ENCODE data around the gene NTNG1.
"Not testable (repeated sequence)": the region's sequence is repeated elsewhere in the genome, so short reads cannot be mapped to it uniquely, and the experiment has no call there.

Gene NTNG1

DNA sequence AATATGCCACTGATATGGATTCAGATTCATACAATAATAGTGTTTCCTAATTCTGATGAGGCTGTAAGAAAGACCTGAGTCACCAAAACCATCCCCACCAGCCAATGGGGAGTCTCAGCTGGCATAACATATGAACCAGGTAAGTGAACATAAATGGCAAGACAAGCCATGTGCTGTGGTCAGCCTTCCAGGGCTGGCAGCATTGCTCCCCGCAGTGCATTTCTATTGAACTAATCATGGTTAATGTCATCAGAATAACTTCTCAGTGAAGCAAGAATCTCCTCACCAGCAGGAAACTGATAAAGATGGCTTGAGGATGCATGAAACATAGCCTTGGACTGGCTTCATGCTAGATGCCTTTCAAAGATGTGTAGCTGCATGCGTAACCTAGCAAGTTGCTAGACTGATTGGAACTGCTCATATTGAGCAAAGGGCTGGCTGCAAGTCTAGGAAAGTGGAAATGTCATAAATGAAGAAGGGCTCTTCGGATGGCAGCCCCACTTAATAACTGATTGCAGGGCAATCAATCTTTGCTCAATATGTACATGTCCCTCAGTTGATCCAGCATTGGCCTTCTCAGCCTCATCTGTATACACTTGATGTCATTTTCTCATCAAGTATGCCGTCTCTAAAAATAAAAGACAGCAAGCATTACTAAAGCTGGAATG is 88.0 kb downstream of the NTNG1 start:
- H3K27me3 ChIP-seq: no peaks in the 10 kb centered on the region
- intact Hi-C loops (cut with DNase I; ENCODE audit: low total_unique reads): no loop called here
- no peaks in the 10 kb centered on the region for H3K36me3 ChIP-seq
- no peak for DNase-seq
- H3K27ac ChIP-seq: no peak overlapping the region
- no peaks in the 10 kb centered on the region for H3K4me1 ChIP-seq
- H3K4me3 ChIP-seq: no peak overlapping the region
- no peaks in the 10 kb centered on the region for H3K9me3 ChIP-seq
- TF ChIP-seq, protein P1, sequence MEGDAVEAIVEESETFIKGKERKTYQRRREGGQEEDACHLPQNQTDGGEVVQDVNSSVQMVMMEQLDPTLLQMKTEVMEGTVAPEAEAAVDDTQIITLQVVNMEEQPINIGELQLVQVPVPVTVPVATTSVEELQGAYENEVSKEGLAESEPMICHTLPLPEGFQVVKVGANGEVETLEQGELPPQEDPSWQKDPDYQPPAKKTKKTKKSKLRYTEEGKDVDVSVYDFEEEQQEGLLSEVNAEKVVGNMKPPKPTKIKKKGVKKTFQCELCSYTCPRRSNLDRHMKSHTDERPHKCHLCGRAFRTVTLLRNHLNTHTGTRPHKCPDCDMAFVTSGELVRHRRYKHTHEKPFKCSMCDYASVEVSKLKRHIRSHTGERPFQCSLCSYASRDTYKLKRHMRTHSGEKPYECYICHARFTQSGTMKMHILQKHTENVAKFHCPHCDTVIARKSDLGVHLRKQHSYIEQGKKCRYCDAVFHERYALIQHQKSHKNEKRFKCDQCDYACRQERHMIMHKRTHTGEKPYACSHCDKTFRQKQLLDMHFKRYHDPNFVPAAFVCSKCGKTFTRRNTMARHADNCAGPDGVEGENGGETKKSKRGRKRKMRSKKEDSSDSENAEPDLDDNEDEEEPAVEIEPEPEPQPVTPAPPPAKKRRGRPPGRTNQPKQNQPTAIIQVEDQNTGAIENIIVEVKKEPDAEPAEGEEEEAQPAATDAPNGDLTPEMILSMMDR (IDR thresholded peaks at IDR 0.05): no peak

GRCh38 chr1:107229711-107230110 is 88.9 kb downstream of the NTNG1 start:
- Histone ChIP-seq H3K9me3 (no peaks in the 10 kb centered on the region), H3K27me3 (no peaks in the 10 kb centered on the region), H3K4me3 (no peak overlapping the region), H3K36me3 (no peaks in the 10 kb centered on the region), H3K4me1 (no peaks in the 10 kb centered on the region), H3K27ac (no peak overlapping the region)
- TF ChIP-seq, protein P1 (IDR thresholded peaks at IDR 0.05): no peak
- DNase-seq: no peak
- intact Hi-C loops (cut with DNase I; ENCODE audit: low total_unique reads): no loop called here

- TF ChIP-seq, protein P1 (IDR thresholded peaks at IDR 0.05): no peak
- intact Hi-C loops (cut with DNase I; ENCODE audit: low total_unique reads): no loop called here
- Histone ChIP-seq H3K36me3 (no peaks in the 10 kb centered on the region), H3K4me3 (no peak overlapping the region), H3K27me3 (no peaks in the 10 kb centered on the region), H3K4me1 (no peaks in the 10 kb centered on the region), H3K27ac (no peak overlapping the region), H3K9me3 (no peaks in the 10 kb centered on the region)
- no peak for DNase-seq
These were observed 89.3 kb downstream of the NTNG1 start for GRCh38 chr1:107230121-107230520.

GRCh38 chr1:107231291-107231690 is 90.5 kb downstream of the NTNG1 start:
- Histone ChIP-seq H3K27ac (no peak overlapping the region), H3K4me1 (no peaks in the 10 kb centered on the region), H3K9me3 (peaks cover 0 to 7% (median 3%) of the 10 kb centered on the region in 3 donors), H3K27me3 (no peaks in the 10 kb centered on the region), H3K36me3 (no peaks in the 10 kb centered on the region), H3K4me3 (no peak overlapping the region)
- TF ChIP-seq, protein P1 (IDR thresholded peaks at IDR 0.05): no peak
- no peak for DNase-seq
- intact Hi-C loops (cut with DNase I; ENCODE audit: low total_unique reads): no loop called here

- Histone ChIP-seq H3K27me3 (no peaks in the 10 kb centered on the region), H3K36me3 (no peaks in the 10 kb centered on the region), H3K9me3 (peaks cover 0 to 15% (median 14%) of the 10 kb centered on the region in 3 donors), H3K4me1 (no peaks in the 10 kb centered on the region), H3K4me3 (no peak overlapping the region), H3K27ac (no peak overlapping the region)
- DNase-seq: no peak
- TF ChIP-seq, protein P1 (IDR thresholded peaks at IDR 0.05): no peak
- intact Hi-C loops (cut with DNase I; ENCODE audit: low total_unique reads): no loop called here
These were observed 91.6 kb downstream of the NTNG1 start for GRCh38 chr1:107232426-107232825.

DNA sequence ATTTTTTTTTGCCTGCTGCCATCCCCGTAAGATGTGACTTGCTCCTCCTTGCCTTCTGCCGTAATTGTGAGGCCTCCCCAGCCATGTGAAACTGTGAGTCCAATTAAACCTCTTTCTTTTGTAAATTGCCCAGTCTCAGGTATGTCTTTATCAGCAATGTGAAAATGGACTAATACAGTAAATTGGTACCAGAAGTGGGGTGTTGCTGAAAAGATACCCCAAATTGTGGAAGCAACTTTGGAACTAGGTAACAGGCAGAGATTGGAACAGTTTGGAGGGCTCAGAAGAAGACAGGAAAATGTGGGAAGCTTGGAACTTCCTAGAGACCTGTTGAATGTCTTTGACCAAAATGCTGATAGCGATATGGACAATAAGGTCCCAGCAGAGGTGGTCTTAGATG is 95.9 kb downstream of the NTNG1 start:
- H3K4me3 ChIP-seq; H3K27ac ChIP-seq; H3K36me3 ChIP-seq; H3K27me3 ChIP-seq; intact Hi-C loops (cut with DNase I; ENCODE audit: low total_unique reads); H3K4me1 ChIP-seq; DNase-seq: not testable (repeated sequence)
- peaks cover 0 to 18% (median 15%) of the 10 kb centered on the region in 3 donors for H3K9me3 ChIP-seq

Data from tibial artery (tissue), 4 donors.